HepG2 (cell line): ENCODE results near the gene RICTOR.

Experiments
- FIP1L1 ChIP-seq: fragments of 200-400 bp; formaldehyde crosslinking; IDR thresholded peaks from 2 replicates; pipeline ENCODE4 v1.6.1; 2018; ENCODE audit warnings: low read depth, mild to moderate bottlenecking, low read length, moderate library complexity, borderline replicate concordance; ENCODE audit not compliant: insufficient read depth
- JUN ChIP-seq: sonication (generic); formaldehyde crosslinking; IDR thresholded peaks from 2 replicates; pipeline ENCODE4 v1.4.0; 2020; ENCODE audit warnings: mild to moderate bottlenecking, missing genetic modification reagents
- NFRKB ChIP-seq: fragments of 450-650 bp; IDR thresholded peaks from 2 replicates; pipeline ENCODE4 v1.6.1; 2017
- NONO ChIP-seq, 2 experiments: fragments of 450-650 bp in 1 of 2; sonication (generic) in 1 of 2; formaldehyde crosslinking in 1 of 2; IDR thresholded peaks in 1 of 2; conservative IDR thresholded peaks in 1 of 2; 2 replicates each; pipeline versions ENCODE4 v1.6.1 to v1.8.0; 2017 to 2022; ENCODE audit warnings: mild to moderate bottlenecking in 1 of 2, missing genetic modification reagents in 1 of 2, moderate library complexity in 1 of 2
- SCMH1 ChIP-seq: sonication (generic); formaldehyde crosslinking; IDR thresholded peaks from 2 replicates; pipeline ENCODE4 v1.9.0; 2021; ENCODE audit warnings: missing genetic modification reagents, mild to moderate bottlenecking, borderline replicate concordance
- ZC3H4 ChIP-seq: sonication (generic); formaldehyde crosslinking; IDR thresholded peaks from 2 replicates; pipeline ENCODE4 v1.4.0; 2020; ENCODE audit warnings: missing genetic modification reagents, borderline replicate concordance
- ZNF274 ChIP-seq: sonication (generic); formaldehyde crosslinking; IDR thresholded peaks from 2 replicates; pipeline ENCODE4 v1.5.1; 2020; ENCODE audit warnings: mild to moderate bottlenecking, missing genetic modification reagents
- ZSCAN21 ChIP-seq: sonication (generic); formaldehyde crosslinking; IDR thresholded peaks from 2 replicates; pipeline ENCODE4 v1.8.0; 2022; ENCODE audit warnings: mild to moderate bottlenecking, missing genetic modification reagents, moderate library complexity, borderline replicate concordance
- TF ChIP-seq, protein P1 (sequence below): sonication (generic); formaldehyde crosslinking; IDR thresholded peaks from 2 replicates; pipeline ENCODE4 v1.9.0; 2021; ENCODE audit warnings: missing genetic modification reagents, borderline replicate concordance
- TF ChIP-seq, protein P2 (sequence below): sonication (generic); formaldehyde crosslinking; IDR thresholded peaks from 2 replicates; pipeline ENCODE4 v1.4.0; 2020; ENCODE audit warnings: missing genetic modification reagents
- TF ChIP-seq, protein P3 (sequence below): sonication (generic); formaldehyde crosslinking; IDR thresholded peaks from 2 replicates; pipeline ENCODE4 v1.4.0; 2020; ENCODE audit warnings: missing genetic modification reagents
- TF ChIP-seq, protein P4 (sequence below): sonication (generic); formaldehyde crosslinking; IDR thresholded peaks from 2 replicates; pipeline ENCODE4 v1.5.0; 2020; ENCODE audit warnings: mild to moderate bottlenecking, missing genetic modification reagents, moderate library complexity

DNA sequence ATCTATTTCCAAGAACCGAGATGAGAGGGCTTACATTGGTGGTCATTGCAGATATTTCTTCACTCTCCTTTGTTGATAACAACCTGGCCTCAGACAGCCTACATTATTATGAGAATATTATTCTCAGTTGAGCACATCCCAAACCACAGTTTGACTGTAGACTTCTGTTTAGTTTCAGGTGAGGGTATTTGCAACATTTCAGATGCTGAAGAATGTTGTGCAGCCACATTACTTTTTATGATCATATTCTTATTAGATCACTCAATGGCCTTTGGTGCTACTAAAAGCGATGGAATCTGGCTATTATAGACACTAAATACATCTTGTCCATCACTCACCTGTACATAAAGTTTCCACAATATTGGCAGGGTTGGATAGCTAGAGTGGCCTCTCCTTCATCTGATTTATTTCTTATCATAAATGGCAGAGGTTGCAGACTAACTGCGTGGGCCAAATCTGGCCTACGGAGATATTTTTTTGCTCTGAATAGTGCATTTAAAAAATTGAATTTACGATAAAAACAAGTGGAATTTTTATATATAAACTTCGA is 26.2 kb upstream of the RICTOR start:
- TF ChIP-seq SCMH1 (CRISPR knock-in tag), result no peak
- no peak for TF ChIP-seq ZC3H4 (CRISPR knock-in tag)
- no peak for TF ChIP-seq FIP1L1
- no peak for TF ChIP-seq ZNF274
- TF ChIP-seq JUN (CRISPR knock-in tag), result no peak
- TF ChIP-seq, protein P1, sequence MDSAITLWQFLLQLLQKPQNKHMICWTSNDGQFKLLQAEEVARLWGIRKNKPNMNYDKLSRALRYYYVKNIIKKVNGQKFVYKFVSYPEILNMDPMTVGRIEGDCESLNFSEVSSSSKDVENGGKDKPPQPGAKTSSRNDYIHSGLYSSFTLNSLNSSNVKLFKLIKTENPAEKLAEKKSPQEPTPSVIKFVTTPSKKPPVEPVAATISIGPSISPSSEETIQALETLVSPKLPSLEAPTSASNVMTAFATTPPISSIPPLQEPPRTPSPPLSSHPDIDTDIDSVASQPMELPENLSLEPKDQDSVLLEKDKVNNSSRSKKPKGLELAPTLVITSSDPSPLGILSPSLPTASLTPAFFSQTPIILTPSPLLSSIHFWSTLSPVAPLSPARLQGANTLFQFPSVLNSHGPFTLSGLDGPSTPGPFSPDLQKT, result no peak
- TF ChIP-seq NFRKB, result no peak
- no peak for TF ChIP-seq NONO (IDR thresholded peaks at IDR 0.05)
- TF ChIP-seq NONO (CRISPR knock-in tag; conservative IDR thresholded peaks at IDR 0.05), result no peak
- TF ChIP-seq, protein P2, sequence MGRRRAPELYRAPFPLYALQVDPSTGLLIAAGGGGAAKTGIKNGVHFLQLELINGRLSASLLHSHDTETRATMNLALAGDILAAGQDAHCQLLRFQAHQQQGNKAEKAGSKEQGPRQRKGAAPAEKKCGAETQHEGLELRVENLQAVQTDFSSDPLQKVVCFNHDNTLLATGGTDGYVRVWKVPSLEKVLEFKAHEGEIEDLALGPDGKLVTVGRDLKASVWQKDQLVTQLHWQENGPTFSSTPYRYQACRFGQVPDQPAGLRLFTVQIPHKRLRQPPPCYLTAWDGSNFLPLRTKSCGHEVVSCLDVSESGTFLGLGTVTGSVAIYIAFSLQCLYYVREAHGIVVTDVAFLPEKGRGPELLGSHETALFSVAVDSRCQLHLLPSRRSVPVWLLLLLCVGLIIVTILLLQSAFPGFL (CRISPR knock-in tag), result no peak
- TF ChIP-seq, protein P3, sequence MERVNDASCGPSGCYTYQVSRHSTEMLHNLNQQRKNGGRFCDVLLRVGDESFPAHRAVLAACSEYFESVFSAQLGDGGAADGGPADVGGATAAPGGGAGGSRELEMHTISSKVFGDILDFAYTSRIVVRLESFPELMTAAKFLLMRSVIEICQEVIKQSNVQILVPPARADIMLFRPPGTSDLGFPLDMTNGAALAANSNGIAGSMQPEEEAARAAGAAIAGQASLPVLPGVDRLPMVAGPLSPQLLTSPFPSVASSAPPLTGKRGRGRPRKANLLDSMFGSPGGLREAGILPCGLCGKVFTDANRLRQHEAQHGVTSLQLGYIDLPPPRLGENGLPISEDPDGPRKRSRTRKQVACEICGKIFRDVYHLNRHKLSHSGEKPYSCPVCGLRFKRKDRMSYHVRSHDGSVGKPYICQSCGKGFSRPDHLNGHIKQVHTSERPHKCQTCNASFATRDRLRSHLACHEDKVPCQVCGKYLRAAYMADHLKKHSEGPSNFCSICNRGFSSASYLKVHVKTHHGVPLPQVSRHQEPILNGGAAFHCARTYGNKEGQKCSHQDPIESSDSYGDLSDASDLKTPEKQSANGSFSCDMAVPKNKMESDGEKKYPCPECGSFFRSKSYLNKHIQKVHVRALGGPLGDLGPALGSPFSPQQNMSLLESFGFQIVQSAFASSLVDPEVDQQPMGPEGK (CRISPR knock-in tag), result no peak
- no peak for TF ChIP-seq ZSCAN21 (CRISPR knock-in tag)
- TF ChIP-seq, protein P4, sequence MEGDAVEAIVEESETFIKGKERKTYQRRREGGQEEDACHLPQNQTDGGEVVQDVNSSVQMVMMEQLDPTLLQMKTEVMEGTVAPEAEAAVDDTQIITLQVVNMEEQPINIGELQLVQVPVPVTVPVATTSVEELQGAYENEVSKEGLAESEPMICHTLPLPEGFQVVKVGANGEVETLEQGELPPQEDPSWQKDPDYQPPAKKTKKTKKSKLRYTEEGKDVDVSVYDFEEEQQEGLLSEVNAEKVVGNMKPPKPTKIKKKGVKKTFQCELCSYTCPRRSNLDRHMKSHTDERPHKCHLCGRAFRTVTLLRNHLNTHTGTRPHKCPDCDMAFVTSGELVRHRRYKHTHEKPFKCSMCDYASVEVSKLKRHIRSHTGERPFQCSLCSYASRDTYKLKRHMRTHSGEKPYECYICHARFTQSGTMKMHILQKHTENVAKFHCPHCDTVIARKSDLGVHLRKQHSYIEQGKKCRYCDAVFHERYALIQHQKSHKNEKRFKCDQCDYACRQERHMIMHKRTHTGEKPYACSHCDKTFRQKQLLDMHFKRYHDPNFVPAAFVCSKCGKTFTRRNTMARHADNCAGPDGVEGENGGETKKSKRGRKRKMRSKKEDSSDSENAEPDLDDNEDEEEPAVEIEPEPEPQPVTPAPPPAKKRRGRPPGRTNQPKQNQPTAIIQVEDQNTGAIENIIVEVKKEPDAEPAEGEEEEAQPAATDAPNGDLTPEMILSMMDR, result no peak
